Measurements from ENCODE around the gene SPAG8. TPM values are rescaled to one million over a fixed set of nuclear protein-coding genes. Genes with fewer than 3 reads are reported as not detected.

Gene SPAG8
- total RNA-seq, 2 donors from 2014 or later, result 0.19 to 1.6 TPM

DNA sequence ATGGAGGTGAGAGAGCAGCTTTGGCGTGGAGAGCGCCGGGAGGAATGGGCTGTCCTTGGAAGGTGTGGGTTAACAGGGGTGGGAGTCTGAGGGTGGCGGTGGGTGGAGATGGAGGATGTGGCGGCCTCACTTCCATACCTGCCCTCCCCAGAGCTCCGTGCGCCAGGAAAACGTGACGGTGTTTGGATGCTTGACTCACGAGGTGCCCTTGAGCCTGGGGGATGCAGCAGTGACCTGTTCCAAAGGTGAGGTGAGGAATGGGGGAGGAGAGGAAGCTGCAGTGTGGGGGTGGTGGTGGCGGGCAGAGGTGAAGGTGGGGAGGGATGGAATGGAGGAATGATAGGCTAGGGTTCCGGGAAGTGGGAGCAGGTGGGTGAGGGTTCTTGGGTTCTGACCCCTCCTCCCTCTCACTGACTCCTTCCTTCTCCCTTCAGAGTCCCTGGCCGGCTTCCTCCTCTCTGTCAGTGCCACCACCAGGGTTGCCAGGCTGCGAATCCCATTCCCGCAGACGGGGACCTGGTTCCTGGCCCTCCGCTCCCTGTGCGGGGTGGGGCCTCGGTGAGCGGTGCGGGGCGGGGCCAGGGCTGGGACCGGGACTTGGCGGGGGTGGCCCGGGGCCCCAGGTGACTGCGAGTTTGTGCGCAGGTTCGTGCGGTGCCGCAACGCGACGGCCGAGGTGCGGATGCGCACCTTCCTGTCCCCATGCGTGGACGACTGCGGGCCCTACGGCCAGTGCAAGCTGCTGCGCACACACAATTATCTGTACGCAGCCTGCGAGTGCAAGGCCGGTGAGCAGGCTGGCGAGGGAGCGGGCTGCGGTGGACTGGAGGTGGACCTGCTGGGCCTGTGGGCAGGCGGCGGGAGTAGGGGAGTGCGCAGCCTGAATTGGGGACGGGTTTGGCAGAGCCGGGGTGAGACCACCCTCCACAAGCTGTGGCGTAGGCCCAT, 34.0 kb upstream of the SPAG8 start:
- DNase-seq (ENCODE audit: low spot score) (no peak), ATAC-seq (no peak)
- Mint-ChIP-seq H3K9me3 (no peaks in the 10 kb centered on the region), H3K36me3 (no peaks in the 10 kb centered on the region), H3K4me1 (ENCODE audit: low read depth in 2 of 2) (peaks cover 7 to 19% of the 10 kb centered on the region in 2 donors), H3K27me3 (no peaks in the 10 kb centered on the region), H3K4me3 (no peak overlapping the region), H3K27ac (no peak overlapping the region)

DNA sequence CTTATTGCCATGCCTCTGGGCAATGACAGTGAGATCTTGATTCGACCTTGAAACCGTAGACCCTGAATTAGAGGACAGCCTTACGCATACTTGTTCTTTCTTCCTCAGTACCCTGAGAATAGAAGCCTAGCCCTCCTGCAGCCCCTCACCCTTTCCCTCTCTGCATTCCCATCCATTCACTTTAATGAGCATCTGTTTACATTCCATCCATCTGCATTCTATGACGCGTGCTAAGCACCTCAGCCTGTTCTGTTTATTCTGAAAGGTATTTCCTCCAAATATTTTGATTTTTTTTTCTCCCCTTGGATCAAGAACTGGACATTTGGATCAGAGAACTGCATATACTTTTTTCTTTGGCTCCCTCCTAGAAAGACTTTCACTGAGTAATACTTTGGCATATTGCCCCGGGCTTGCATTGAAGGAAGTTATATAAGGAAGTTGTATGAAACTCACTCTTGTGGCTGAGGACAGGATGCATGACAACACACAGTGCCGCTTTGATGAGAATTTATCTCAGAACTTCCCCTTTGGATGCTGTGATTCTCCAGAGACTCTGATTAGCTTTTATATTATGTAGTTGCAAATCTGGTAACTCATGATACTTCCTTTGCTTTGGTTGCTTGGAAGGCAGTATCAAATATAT, 32.7 kb upstream of the SPAG8 start:
- DNase-seq (ENCODE audit: low spot score), result no peak
- Mint-ChIP-seq H3K27me3 (no peaks in the 10 kb centered on the region), H3K4me3 (peak overlapping the region; percentile 4), H3K9me3 (no peaks in the 10 kb centered on the region), H3K36me3 (no peaks in the 10 kb centered on the region), H3K4me1 (ENCODE audit: low read depth in 2 of 2) (peaks cover 7 to 19% of the 10 kb centered on the region in 2 donors), H3K27ac (no peak overlapping the region)
- ATAC-seq, result peak in 1 of 2 donors; percentile 48

DNA sequence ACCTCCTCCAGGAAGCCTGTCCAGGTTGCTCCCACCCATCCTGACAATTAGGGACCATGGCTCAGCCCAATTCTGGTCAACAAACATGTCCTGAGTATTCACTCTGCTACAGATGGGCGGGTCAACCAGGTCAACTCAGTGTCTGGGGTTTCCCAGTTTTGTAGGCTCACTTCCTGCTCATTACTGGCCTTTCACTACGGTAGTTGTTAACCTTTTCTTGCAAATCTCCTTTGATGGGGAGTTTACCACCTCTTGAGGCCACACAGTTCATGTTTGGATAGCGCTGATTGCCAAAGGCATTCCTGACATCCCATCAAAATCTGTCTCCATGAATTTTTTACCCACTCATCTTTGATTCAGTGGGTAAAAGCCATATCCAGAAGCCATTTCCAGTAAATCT, 30.7 kb upstream of the SPAG8 start:
- Mint-ChIP-seq H3K36me3 (no peaks in the 10 kb centered on the region), H3K9me3 (no peaks in the 10 kb centered on the region), H3K4me1 (ENCODE audit: low read depth in 2 of 2) (peaks cover 7 to 16% of the 10 kb centered on the region in 2 donors), H3K4me3 (no peak overlapping the region), H3K27me3 (no peaks in the 10 kb centered on the region), H3K27ac (peak overlapping the region in 1 of 2 donors; percentile 2)
- no peak for DNase-seq (ENCODE audit: low spot score)
- ATAC-seq, result peak in 1 of 2 donors; percentile 52

- H3K36me3 Mint-ChIP-seq, result no peaks in the 10 kb centered on the region
- no peak overlapping the region for H3K4me3 Mint-ChIP-seq
- H3K27ac Mint-ChIP-seq, result peak overlapping the region in 1 of 2 donors; percentile 2
- no peaks in the 10 kb centered on the region for H3K27me3 Mint-ChIP-seq
- DNase-seq (ENCODE audit: low spot score) (no peak), ATAC-seq (no peak)
- no peaks in the 10 kb centered on the region for H3K9me3 Mint-ChIP-seq
- peaks cover 7 to 16% of the 10 kb centered on the region in 2 donors for H3K4me1 Mint-ChIP-seq (ENCODE audit: low read depth in 2 of 2)
Observed at GRCh38 chr9:35842020-35842745, 30.1 kb upstream of the SPAG8 start.

DNA sequence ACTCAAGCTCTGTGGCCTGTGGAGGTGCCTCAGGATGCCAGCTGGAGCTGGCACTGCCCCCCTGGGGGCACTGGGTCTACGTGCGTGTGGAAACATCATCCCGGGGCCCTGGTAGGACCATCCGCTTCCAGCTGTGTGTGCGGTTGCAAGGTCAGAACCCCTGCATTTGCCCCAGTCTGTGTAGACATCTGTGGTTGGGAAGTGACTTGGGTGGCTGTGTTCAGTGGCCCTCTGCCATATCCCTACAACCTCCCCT, 29.5 kb upstream of the SPAG8 start:
- Mint-ChIP-seq H3K27ac (no peak overlapping the region), H3K4me3 (no peak overlapping the region), H3K4me1 (ENCODE audit: low read depth in 2 of 2) (peaks cover 7 to 16% of the 10 kb centered on the region in 2 donors), H3K36me3 (no peaks in the 10 kb centered on the region), H3K27me3 (no peaks in the 10 kb centered on the region), H3K9me3 (no peaks in the 10 kb centered on the region)
- no peak for DNase-seq (ENCODE audit: low spot score)
- ATAC-seq, result no peak

DNA sequence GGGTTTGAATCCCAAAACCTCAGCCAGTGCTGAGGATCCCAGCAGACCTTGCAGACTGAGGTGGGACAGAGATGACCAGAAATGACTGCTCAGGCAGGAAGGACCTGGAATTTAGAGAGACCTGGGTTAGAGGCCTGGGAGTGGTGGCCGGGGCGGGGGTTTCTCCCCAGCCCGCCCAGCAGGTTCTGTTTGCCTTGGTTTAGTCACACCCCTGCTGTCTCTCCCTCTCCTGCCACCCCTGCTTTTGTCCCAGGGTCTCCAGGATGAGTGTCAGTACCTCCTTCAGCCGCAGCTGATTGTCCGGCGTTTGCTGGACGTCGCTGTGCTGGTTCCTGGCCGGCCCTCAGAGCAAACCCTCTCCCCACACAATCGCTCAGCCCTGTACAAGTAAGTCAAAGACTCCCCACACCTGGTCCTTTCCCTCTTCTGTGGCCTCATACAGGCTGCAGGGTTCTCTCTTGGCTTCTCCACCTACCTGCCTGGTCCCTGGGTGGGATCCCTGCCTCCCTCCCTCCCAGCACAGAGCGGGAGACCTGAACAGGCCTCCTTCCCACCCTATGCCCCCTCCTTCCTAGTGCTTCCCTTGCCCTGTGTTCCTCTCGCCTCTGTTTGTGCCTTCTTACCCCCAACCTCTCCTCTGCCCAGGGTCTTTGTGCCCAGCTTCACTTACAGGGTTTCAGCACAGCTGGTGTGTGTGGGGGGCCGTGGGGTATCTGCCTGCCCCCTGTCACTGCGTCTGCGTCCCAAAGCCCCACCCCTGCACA, 29.0 kb upstream of the SPAG8 start:
- no peaks in the 10 kb centered on the region for H3K27me3 Mint-ChIP-seq
- DNase-seq (ENCODE audit: low spot score) (no peak), ATAC-seq (no peak)
- H3K9me3 Mint-ChIP-seq, result no peaks in the 10 kb centered on the region
- H3K4me3 Mint-ChIP-seq, result no peak overlapping the region
- no peak overlapping the region for H3K27ac Mint-ChIP-seq
- H3K36me3 Mint-ChIP-seq, result no peaks in the 10 kb centered on the region
- peaks cover 7 to 16% of the 10 kb centered on the region in 2 donors for H3K4me1 Mint-ChIP-seq (ENCODE audit: low read depth in 2 of 2)

DNA sequence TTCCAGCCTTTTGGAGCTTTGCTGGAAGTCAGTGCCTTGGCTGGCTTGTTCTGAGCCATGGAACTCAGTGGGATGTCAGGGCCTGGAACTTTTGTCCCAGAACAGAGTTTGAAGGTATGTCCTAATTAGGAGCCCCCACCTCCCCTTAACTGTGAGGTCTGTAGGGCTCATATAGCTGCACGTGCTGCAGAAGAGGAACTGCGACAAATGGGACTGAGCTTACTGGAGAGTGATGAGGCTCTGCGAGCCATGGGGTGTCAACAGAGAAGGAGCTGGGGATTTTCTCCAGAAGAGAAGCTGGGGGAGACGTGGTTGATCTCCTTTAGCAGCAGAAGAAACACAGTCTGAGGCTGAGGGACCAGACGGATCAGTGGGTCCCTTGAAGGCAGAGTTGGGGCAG, 27.9 kb upstream of the SPAG8 start:
- Mint-ChIP-seq H3K4me3 (no peak overlapping the region), H3K36me3 (no peaks in the 10 kb centered on the region), H3K27ac (no peak overlapping the region), H3K4me1 (ENCODE audit: low read depth in 2 of 2) (peaks cover 5 to 10% of the 10 kb centered on the region in 2 donors), H3K9me3 (no peaks in the 10 kb centered on the region), H3K27me3 (no peaks in the 10 kb centered on the region)
- DNase-seq (ENCODE audit: low spot score) (no peak), ATAC-seq (no peak)

DNA sequence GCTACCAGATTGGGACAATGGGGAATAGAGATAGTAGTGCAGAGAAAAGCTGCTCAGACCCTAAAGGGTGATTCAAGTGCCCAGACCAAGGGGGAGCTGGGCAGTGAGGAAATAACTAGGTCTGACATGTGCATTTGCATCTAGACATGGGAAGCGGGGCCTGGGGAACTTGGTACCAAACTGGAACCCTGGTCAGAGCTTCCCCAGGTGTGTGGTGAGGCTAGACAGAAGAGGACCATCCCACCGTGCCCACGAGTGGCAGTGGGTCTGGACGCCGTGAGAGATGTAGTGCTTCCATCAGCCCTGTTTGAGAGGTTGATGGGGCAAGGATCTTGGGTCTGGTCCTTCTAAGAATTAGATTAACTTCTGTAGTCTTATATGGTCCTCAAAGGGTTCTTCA, 24.5 kb upstream of the SPAG8 start:
- no peak for ATAC-seq
- Mint-ChIP-seq H3K36me3 (no peaks in the 10 kb centered on the region), H3K4me1 (ENCODE audit: low read depth in 2 of 2) (no peaks in the 10 kb centered on the region), H3K9me3 (no peaks in the 10 kb centered on the region), H3K27ac (no peak overlapping the region), H3K27me3 (no peaks in the 10 kb centered on the region), H3K4me3 (no peak overlapping the region)
- DNase-seq (ENCODE audit: low spot score), result no peak

DNA sequence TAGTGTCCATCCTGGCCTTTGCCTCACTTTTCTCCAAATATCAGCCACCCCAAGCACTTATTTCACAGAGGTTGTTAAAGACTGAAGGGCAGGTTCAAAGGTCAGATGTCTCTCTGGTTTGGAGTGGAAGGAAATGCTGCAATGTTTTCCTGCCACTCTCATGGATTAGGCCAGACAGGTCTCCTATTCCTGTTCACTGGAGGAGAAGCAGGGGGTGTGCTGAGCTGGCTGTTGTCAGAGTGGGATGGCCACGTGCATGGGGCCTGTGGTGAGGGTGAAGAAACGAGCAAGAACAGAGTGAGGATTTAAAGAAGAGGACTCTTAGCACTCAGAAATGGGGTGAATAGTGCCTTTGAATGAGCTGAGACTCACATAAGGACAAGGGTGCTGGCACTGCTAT, 23.7 kb upstream of the SPAG8 start:
- ATAC-seq, result no peak
- no peak for DNase-seq (ENCODE audit: low spot score)
- H3K4me3 Mint-ChIP-seq, result no peak overlapping the region
- H3K27me3 Mint-ChIP-seq, result no peaks in the 10 kb centered on the region
- no peak overlapping the region for H3K27ac Mint-ChIP-seq
- H3K36me3 Mint-ChIP-seq, result no peaks in the 10 kb centered on the region
- no peaks in the 10 kb centered on the region for H3K9me3 Mint-ChIP-seq
- no peaks in the 10 kb centered on the region for H3K4me1 Mint-ChIP-seq (ENCODE audit: low read depth in 2 of 2)

GRCh38 chr9:35835216-35835632, 23.2 kb upstream of the SPAG8 start:
- Mint-ChIP-seq H3K27me3 (no peaks in the 10 kb centered on the region), H3K9me3 (no peaks in the 10 kb centered on the region), H3K27ac (no peak overlapping the region), H3K4me3 (no peak overlapping the region), H3K36me3 (no peaks in the 10 kb centered on the region), H3K4me1 (ENCODE audit: low read depth in 2 of 2) (no peaks in the 10 kb centered on the region)
- DNase-seq (ENCODE audit: low spot score), result no peak
- no peak for ATAC-seq

DNA sequence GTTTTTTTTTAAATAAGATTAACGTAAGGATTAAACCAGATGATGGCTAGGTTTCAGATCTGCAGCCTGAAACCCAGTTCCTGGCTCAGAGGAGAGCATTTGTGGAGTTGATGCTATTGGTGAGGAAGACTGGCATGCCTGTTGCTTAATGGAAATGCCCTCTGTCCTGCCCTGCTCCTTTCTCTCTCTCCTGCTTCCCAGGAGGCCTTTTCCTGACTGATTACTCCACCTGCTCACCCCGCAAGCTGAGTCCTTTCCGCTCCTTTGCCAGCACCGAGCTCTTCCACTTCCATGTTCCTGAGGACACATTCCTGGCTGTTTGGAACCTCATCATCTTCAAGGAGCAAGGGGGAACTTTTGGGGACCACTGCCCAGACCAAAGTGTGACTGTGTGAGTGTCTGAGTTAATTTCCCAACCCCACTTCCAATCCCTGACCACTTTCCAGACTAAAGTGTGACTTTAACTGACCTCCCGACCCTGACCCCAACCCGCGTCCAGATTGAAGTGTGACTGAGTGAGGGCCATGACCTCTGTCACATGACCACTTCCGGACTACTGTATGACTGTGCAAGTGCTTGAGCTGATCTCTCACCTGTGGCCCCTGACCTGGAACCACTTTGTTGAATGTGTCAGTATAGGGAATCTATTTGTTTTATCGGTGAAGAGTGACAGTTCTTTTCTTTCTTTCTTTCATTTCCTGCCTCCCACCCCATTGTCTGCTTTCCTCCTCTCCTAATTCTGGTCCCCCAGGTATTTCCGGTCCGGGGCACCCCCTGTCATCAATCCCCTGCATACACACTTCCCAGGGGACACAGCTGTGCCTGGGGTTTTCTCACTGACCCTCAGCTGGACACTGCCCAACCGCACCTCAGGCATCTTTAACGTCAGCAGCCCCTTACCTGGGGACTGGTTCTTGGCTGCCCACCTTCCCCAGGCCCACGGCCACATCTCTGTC, 22.5 kb upstream of the SPAG8 start:
- Mint-ChIP-seq H3K4me3 (no peak overlapping the region), H3K27me3 (no peaks in the 10 kb centered on the region), H3K4me1 (ENCODE audit: low read depth in 2 of 2) (peaks cover 5 to 6% of the 10 kb centered on the region in 2 donors), H3K27ac (no peak overlapping the region), H3K9me3 (no peaks in the 10 kb centered on the region), H3K36me3 (no peaks in the 10 kb centered on the region)
- DNase-seq (ENCODE audit: low spot score), result no peak
- ATAC-seq, result no peak

GRCh38 chr9:35832814-35833213, 20.8 kb upstream of the SPAG8 start:
- DNase-seq (ENCODE audit: low spot score) (no peak), ATAC-seq (no peak)
- no peak overlapping the region for H3K4me3 Mint-ChIP-seq
- no peaks in the 10 kb centered on the region for H3K36me3 Mint-ChIP-seq
- H3K9me3 Mint-ChIP-seq, result no peaks in the 10 kb centered on the region
- H3K4me1 Mint-ChIP-seq (ENCODE audit: low read depth in 2 of 2), result peaks cover 15% of the 10 kb centered on the region in 2 donors
- no peaks in the 10 kb centered on the region for H3K27me3 Mint-ChIP-seq
- no peak overlapping the region for H3K27ac Mint-ChIP-seq

DNA sequence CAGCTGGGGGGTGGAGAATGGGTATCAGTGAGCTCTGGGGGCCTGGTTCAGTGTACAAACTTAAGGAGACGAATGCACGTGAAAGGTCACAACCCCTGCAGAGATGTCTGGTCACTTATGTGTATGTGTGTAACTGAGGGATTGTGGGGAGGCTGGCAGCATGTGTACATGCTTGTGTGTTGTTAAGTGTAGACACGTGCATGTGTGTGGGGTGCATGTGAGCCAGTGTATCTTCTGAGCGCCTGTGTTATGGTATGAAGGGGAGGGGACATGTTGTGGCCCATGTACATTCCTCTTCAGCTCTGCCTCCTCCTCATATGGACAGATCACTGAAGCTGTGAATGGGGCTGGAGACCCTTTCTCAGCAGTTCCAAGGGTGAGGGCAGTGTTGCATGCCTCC, 19.0 kb upstream of the SPAG8 start:
- ATAC-seq (no peak), DNase-seq (ENCODE audit: low spot score) (no peak)
- H3K36me3 Mint-ChIP-seq, result no peaks in the 10 kb centered on the region
- H3K27me3 Mint-ChIP-seq, result no peaks in the 10 kb centered on the region
- H3K4me1 Mint-ChIP-seq (ENCODE audit: low read depth in 2 of 2), result peaks cover 15 to 17% of the 10 kb centered on the region in 2 donors
- H3K4me3 Mint-ChIP-seq, result no peak overlapping the region
- no peaks in the 10 kb centered on the region for H3K9me3 Mint-ChIP-seq
- H3K27ac Mint-ChIP-seq, result no peak overlapping the region
